ENCODE results near the gene KCNH6. TPM values are rescaled to one million over a fixed set of nuclear protein-coding genes. Genes with fewer than 3 reads are reported as not detected.

KCNH6 gene
- total and polyA plus RNA-seq, 4 donors, result 0.09 TPM; not detected in 3

DNA sequence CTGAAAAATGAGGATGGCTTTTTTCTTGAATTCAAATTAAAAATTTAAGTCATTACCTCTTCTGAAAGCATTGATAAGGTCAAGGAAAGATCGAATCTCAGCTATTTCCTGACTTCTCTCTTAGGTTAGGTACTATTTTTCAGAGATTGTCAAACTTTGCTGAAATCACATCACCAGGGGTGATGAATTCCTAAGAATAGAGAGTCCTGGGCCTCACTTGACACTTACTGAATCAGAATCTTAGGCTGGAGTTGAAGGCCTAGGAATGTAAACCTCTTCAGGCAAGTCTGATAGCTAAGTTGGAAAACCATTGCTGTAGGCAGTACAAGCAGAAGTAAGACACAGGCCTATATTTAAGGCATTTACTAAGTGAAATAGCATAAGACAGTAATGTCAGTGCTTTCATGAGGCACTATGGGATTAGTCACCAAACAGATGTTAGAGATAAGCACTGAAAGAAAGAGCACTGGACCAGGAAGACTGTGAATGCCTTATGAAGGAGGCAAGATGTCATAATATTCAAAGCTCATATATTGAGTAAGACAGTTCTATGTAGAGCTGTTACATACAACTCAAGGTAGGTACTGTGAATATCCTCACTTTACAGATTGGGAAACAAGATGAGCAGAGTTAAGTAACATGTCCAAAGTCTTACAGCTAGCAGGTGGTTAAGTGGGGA lies 48.6 kb downstream of the KCNH6 start:
- no peak for DNase-seq (ENCODE audit: low spot score)

DNA sequence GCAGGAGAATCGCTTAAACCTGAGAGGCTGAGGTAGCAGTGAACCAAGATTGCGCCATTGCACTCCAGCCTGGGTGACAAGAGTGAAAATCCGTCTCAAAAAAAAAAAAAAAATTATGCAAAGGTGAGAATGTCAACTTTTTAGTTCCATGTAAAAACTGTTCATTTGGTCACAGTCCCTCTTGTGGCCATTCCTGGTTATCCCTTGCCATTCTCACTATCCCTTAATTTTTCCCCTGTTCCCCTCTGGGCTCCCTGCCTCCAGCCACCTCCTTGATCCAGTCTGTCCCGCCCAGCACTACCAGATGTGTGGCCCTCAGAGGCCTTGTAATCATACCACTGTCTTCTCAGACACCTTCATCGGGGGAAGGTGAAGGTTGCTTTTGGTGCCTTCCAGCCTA lies 50.5 kb downstream of the KCNH6 start:
- TF ChIP-seq RAD21 (IDR thresholded peaks at IDR 0.05), result peak; percentile 46 to 65
- TF ChIP-seq, protein P1, sequence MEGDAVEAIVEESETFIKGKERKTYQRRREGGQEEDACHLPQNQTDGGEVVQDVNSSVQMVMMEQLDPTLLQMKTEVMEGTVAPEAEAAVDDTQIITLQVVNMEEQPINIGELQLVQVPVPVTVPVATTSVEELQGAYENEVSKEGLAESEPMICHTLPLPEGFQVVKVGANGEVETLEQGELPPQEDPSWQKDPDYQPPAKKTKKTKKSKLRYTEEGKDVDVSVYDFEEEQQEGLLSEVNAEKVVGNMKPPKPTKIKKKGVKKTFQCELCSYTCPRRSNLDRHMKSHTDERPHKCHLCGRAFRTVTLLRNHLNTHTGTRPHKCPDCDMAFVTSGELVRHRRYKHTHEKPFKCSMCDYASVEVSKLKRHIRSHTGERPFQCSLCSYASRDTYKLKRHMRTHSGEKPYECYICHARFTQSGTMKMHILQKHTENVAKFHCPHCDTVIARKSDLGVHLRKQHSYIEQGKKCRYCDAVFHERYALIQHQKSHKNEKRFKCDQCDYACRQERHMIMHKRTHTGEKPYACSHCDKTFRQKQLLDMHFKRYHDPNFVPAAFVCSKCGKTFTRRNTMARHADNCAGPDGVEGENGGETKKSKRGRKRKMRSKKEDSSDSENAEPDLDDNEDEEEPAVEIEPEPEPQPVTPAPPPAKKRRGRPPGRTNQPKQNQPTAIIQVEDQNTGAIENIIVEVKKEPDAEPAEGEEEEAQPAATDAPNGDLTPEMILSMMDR (IDR thresholded peaks at IDR 0.05; ENCODE audit: low read depth, low read length, missing input control), result peak; percentile 40
- TF ChIP-seq FOXA2 (IDR thresholded peaks at IDR 0.05), result no peak
- H3K27me3 ChIP-seq (ENCODE audit: control insufficient read depth in 4 of 4, insufficient read depth in 4 of 4, low read length in 3 of 4), result no peaks in the 10 kb centered on the region
- no peak overlapping the region for H3K9ac ChIP-seq (ENCODE audit: low read depth in 1 of 2, low read length in 2 of 2)
- H3K4me1 ChIP-seq (ENCODE audit: control insufficient read depth in 4 of 4, insufficient read depth in 4 of 4, low read length in 3 of 4), result peaks cover 0 to 2% (median 0%) of the 10 kb centered on the region in 4 donors
- DNase-seq (ENCODE audit: low spot score), result no peak
- H3K36me3 ChIP-seq (ENCODE audit: control insufficient read depth in 4 of 4, insufficient read depth in 3 of 4, low read depth in 1 of 4, low read length in 3 of 4), result no peaks in the 10 kb centered on the region
- 82% methylated on average over 5 of the region's 5 CpGs for WGBS
- H3K4me3 ChIP-seq (ENCODE audit: low read depth in 1 of 3, low read length in 3 of 3), result no peak overlapping the region
- H3K9me3 ChIP-seq (ENCODE audit: control insufficient read depth in 4 of 4, low read length in 3 of 4), result no peaks in the 10 kb centered on the region
- no peak overlapping the region for H3K27ac ChIP-seq (ENCODE audit: low read depth in 1 of 2, low read length in 2 of 2)

More for the DNA sequence above, 48.6 kb downstream of the KCNH6 start:
- Histone ChIP-seq H3K4me1 (ENCODE audit: control insufficient read depth in 4 of 4, insufficient read depth in 4 of 4, low read length in 3 of 4) (peaks cover 0 to 10% (median 4%) of the 10 kb centered on the region in 4 donors), H3K9ac (ENCODE audit: low read depth in 1 of 2, low read length in 2 of 2) (no peak overlapping the region), H3K27ac (ENCODE audit: low read depth in 1 of 2, low read length in 2 of 2) (no peak overlapping the region), H3K36me3 (ENCODE audit: control insufficient read depth in 4 of 4, insufficient read depth in 3 of 4, low read depth in 1 of 4, low read length in 3 of 4) (no peaks in the 10 kb centered on the region), H3K27me3 (ENCODE audit: control insufficient read depth in 4 of 4, insufficient read depth in 4 of 4, low read length in 3 of 4) (no peaks in the 10 kb centered on the region), H3K9me3 (ENCODE audit: control insufficient read depth in 4 of 4, low read length in 3 of 4) (no peaks in the 10 kb centered on the region), H3K4me3 (ENCODE audit: low read depth in 1 of 3, low read length in 3 of 3) (no peak overlapping the region)
- TF ChIP-seq NR2F2 (IDR thresholded peaks at IDR 0.05), result no peak
- TF ChIP-seq HNF4A (conservative IDR thresholded peaks at IDR 0.05), result peak; percentile 14 to 34
- 93% methylated on average over 1 of the region's 1 CpG for WGBS

DNA sequence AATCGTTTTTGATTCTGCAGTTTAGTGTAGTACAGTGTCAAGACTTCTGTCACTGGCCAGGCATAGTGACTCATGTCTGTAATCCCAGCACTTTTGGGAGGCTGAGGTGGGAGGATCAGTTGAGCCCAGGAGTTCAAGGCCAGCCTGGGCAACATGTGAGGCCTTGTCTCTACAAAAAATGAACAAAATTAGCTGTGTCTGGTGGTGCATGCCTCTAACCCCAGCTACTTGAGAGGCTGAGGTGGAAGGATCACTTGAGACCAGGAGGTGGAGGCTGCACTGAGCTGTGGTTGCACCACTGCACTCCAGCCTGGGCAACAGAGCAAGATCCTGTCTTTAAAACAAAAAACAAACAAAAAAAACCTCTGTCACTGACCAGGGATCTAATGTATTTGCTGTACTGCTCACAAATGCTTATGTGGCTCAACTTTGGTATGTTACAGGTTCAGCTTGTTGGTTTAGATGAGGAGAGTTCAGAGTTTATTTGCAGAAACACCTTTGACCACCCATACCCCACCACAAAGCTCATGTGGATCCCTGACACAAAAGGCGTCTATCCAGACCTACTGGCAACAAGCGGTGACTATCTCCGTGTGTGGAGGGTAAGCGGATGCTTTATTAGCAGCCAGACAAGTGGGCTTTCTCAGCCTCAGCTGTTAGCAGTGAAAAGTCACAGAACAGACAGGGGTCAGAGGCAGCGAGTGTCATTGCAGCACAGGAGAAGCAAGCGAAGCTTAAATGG lies 55.0 kb downstream of the KCNH6 start:
- Histone ChIP-seq H3K9me3 (ENCODE audit: control insufficient read depth in 4 of 4, low read length in 3 of 4) (no peaks in the 10 kb centered on the region), H3K36me3 (ENCODE audit: control insufficient read depth in 4 of 4, insufficient read depth in 3 of 4, low read depth in 1 of 4, low read length in 3 of 4) (peaks cover 0 to 26% (median 15%) of the 10 kb centered on the region in 4 donors), H3K9ac (ENCODE audit: low read depth in 1 of 2, low read length in 2 of 2) (no peak overlapping the region), H3K27me3 (ENCODE audit: control insufficient read depth in 4 of 4, insufficient read depth in 4 of 4, low read length in 3 of 4) (no peaks in the 10 kb centered on the region), H3K27ac (ENCODE audit: low read depth in 1 of 2, low read length in 2 of 2) (no peak overlapping the region), H3K4me1 (ENCODE audit: control insufficient read depth in 4 of 4, insufficient read depth in 4 of 4, low read length in 3 of 4) (no peaks in the 10 kb centered on the region), H3K4me3 (ENCODE audit: low read depth in 1 of 3, low read length in 3 of 3) (no peak overlapping the region)
- DNase-seq (ENCODE audit: low spot score), result no peak
- 92% methylated on average over 7 of the region's 7 CpGs for WGBS
- TF ChIP-seq FOXA1 (IDR thresholded peaks at IDR 0.05) (no peak), HNF4G (IDR thresholded peaks at IDR 0.05) (no peak), HNF4A (conservative IDR thresholded peaks at IDR 0.05) (no peak), RXRA (IDR thresholded peaks at IDR 0.05) (no peak), TAF1 (conservative IDR thresholded peaks at IDR 0.05) (no peak), FOXA2 (IDR thresholded peaks at IDR 0.05) (no peak), RAD21 (IDR thresholded peaks at IDR 0.05) (no peak), JUND (IDR thresholded peaks at IDR 0.05) (no peak), EGR1 (IDR thresholded peaks at IDR 0.05; ENCODE audit: low read depth in 2 of 2) (no peak), GABPA (IDR thresholded peaks at IDR 0.05 in 1 of 2, conservative IDR thresholded peaks at IDR 0.05 in 1 of 2) (no peak), SP1 (IDR thresholded peaks at IDR 0.05) (no peak), YY1 (IDR thresholded peaks at IDR 0.05) (no peak)
- TF ChIP-seq, protein P1 (IDR thresholded peaks at IDR 0.05; ENCODE audit: low read depth, low read length, missing input control), result no peak
- TF ChIP-seq, protein P2, sequence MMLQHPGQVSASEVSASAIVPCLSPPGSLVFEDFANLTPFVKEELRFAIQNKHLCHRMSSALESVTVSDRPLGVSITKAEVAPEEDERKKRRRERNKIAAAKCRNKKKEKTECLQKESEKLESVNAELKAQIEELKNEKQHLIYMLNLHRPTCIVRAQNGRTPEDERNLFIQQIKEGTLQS (IDR thresholded peaks at IDR 0.05), result no peak
- TF ChIP-seq, protein P3, sequence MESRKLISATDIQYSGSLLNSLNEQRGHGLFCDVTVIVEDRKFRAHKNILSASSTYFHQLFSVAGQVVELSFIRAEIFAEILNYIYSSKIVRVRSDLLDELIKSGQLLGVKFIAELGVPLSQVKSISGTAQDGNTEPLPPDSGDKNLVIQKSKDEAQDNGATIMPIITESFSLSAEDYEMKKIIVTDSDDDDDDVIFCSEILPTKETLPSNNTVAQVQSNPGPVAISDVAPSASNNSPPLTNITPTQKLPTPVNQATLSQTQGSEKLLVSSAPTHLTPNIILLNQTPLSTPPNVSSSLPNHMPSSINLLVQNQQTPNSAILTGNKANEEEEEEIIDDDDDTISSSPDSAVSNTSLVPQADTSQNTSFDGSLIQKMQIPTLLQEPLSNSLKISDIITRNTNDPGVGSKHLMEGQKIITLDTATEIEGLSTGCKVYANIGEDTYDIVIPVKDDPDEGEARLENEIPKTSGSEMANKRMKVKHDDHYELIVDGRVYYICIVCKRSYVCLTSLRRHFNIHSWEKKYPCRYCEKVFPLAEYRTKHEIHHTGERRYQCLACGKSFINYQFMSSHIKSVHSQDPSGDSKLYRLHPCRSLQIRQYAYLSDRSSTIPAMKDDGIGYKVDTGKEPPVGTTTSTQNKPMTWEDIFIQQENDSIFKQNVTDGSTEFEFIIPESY (IDR thresholded peaks at IDR 0.05), result no peak
